ENCODE measurements around the gene CACNA1D. TPM values are rescaled to one million over a fixed set of nuclear protein-coding genes. Genes with fewer than 3 reads are reported as not detected.

The CACNA1D gene
- total RNA-seq, 1 donor from 2014 or later: 5.7 TPM

DNA sequence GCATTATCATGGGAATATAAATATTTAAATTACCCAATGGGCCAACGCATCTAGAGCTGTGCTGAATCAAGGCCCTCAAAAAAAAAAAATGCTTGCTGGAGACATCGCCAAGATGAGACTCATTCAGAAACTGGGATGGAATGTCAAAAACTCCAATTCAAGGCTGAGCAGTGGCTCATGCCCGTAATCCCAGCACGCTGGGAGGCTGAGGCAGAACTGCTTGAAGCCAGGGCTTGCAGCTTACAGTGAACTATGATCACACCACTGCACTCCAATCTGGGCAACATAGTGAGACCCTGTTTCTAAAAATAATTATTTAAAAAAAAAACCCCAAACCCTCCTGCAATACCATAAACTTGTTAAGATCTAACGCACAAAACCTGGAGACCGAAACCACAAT lies 3.1 kb upstream of the CACNA1D start:
- Histone ChIP-seq H3K9me3 (ENCODE audit: control insufficient read depth in 3 of 3, low read length in 3 of 3) (no peaks in the 10 kb centered on the region), H3K36me3 (ENCODE audit: control insufficient read depth in 3 of 3, insufficient read depth in 3 of 3, low read length in 3 of 3) (no peaks in the 10 kb centered on the region), H3K4me3 (ENCODE audit: low read length in 3 of 3) (no peak overlapping the region), H3K9ac (ENCODE audit: low read depth in 1 of 3, low read length in 3 of 3) (no peak overlapping the region), H3K27me3 (ENCODE audit: control insufficient read depth in 3 of 3, insufficient read depth in 3 of 3, low read length in 3 of 3) (peaks cover 20 to 29% (median 26%) of the 10 kb centered on the region in 3 donors), H3K4me1 (ENCODE audit: control insufficient read depth in 3 of 3, insufficient read depth in 3 of 3, low read length in 3 of 3) (peaks cover 6 to 13% (median 11%) of the 10 kb centered on the region in 3 donors), H3K27ac (ENCODE audit: low read depth, low read length) (no peak overlapping the region)

DNA sequence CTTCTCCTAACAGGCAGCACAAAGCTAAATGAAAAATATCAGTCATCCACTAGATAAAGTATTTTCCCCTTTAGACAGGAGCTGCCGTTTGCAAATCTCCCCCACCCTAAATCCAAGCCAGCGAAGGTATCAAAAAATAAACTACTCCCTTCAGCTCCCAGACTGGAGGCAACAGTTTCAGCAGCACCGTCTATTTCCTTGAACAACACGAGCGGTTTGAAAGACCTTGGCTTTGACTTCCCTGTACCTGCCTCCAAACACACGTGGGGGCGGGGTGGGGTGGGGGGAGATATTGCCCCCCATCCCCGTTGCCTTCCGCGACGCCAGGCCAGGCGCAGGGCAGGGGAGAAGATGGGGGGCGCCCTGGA lies 832 bp upstream of the CACNA1D start:
- H3K4me1 ChIP-seq (ENCODE audit: control insufficient read depth in 3 of 3, insufficient read depth in 3 of 3, low read length in 3 of 3): peaks cover 6 to 13% (median 11%) of the 10 kb centered on the region in 3 donors
- H3K27me3 ChIP-seq (ENCODE audit: control insufficient read depth in 3 of 3, insufficient read depth in 3 of 3, low read length in 3 of 3): peaks cover 29 to 45% (median 29%) of the 10 kb centered on the region in 3 donors
- H3K4me3 ChIP-seq (ENCODE audit: low read length in 3 of 3): no peak overlapping the region
- H3K27ac ChIP-seq (ENCODE audit: low read depth, low read length): no peak overlapping the region
- no peaks in the 10 kb centered on the region for H3K36me3 ChIP-seq (ENCODE audit: control insufficient read depth in 3 of 3, insufficient read depth in 3 of 3, low read length in 3 of 3)
- no peak overlapping the region for H3K9ac ChIP-seq (ENCODE audit: low read depth in 1 of 3, low read length in 3 of 3)
- H3K9me3 ChIP-seq (ENCODE audit: control insufficient read depth in 3 of 3, low read length in 3 of 3): no peaks in the 10 kb centered on the region

- Histone ChIP-seq H3K9ac (ENCODE audit: low read depth in 1 of 3, low read length in 3 of 3) (no peak overlapping the region), H3K27me3 (ENCODE audit: control insufficient read depth in 3 of 3, insufficient read depth in 3 of 3, low read length in 3 of 3) (peaks cover 29 to 42% (median 29%) of the 10 kb centered on the region in 3 donors), H3K9me3 (ENCODE audit: control insufficient read depth in 3 of 3, low read length in 3 of 3) (no peaks in the 10 kb centered on the region), H3K4me1 (ENCODE audit: control insufficient read depth in 3 of 3, insufficient read depth in 3 of 3, low read length in 3 of 3) (peaks cover 6 to 13% (median 11%) of the 10 kb centered on the region in 3 donors), H3K27ac (ENCODE audit: low read depth, low read length) (no peak overlapping the region), H3K4me3 (ENCODE audit: low read length in 3 of 3) (peak overlapping the region; percentile 14 to 52 (median 51)), H3K36me3 (ENCODE audit: control insufficient read depth in 3 of 3, insufficient read depth in 3 of 3, low read length in 3 of 3) (no peaks in the 10 kb centered on the region)
These were observed 722 bp downstream of the CACNA1D start for GRCh38 chr3:53495146-53495519.

DNA sequence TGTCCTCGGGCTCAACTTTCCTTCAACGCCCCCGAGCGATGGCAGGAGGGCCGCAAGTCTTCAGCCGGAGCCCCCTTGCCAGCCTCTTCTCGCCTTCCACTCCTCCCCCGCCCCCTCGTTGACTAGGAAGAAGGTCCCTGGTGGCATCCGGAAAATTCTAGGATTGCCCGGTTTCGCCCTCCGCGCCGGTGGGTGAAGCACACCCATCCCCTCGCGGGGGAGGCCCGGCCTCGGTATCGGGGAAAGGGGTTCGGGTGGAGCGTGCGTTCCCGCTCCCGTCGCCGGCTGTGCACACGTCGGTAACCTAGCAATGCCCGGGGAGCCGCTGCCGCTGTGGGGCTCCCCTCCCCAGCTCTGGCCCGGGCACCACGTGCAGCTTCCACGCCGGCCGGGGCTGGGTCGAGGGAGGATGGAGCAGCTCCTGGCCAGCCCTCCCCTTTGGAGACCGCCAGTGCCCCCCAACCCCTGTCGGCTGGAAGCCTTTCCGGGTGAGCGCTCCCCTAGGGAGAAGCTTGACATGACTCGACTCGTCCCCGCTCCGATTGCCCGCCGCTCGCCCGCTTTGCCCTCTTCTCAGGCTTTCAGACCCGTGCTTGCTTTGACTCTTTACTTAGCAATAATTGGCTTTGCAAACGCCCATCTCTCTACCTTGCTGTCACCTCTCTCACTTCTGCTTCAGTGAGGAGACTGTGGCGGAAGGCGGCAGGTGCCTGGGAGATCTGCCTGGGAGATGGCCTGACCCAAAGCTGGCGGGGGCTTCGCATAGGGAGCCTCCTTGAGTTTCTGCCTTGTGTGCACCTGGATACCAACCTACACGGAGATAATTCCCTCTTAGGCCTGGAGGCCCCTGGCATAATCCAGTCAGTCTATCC lies 1.3 kb downstream of the CACNA1D start:
- H3K27me3 ChIP-seq (ENCODE audit: control insufficient read depth in 3 of 3, insufficient read depth in 3 of 3, low read length in 3 of 3): peaks cover 29 to 42% (median 29%) of the 10 kb centered on the region in 3 donors
- no peak overlapping the region for H3K9ac ChIP-seq (ENCODE audit: low read depth in 1 of 3, low read length in 3 of 3)
- H3K4me3 ChIP-seq (ENCODE audit: low read length in 3 of 3): peak overlapping the region in 2 of 3 donors; percentile 51 to 52
- no peak overlapping the region for H3K27ac ChIP-seq (ENCODE audit: low read depth, low read length)
- H3K4me1 ChIP-seq (ENCODE audit: control insufficient read depth in 3 of 3, insufficient read depth in 3 of 3, low read length in 3 of 3): peaks cover 6 to 13% (median 11%) of the 10 kb centered on the region in 3 donors
- no peaks in the 10 kb centered on the region for H3K9me3 ChIP-seq (ENCODE audit: control insufficient read depth in 3 of 3, low read length in 3 of 3)
- no peaks in the 10 kb centered on the region for H3K36me3 ChIP-seq (ENCODE audit: control insufficient read depth in 3 of 3, insufficient read depth in 3 of 3, low read length in 3 of 3)

DNA sequence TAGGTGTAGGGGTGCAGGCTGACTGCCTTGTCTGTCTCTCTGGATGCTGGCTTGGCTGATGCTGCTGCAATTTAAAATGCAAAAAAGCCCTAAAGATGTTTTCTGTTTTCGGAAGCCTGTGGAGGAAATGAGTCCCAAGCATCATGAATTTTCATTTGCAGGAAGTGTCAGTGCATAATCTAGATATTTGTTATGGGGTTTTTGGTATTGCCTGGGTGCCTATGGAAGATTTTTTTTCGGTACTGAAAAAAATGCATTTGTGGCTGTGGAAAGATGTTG lies 1.9 kb downstream of the CACNA1D start:
- Histone ChIP-seq H3K9ac (ENCODE audit: low read depth in 1 of 3, low read length in 3 of 3) (no peak overlapping the region), H3K27ac (ENCODE audit: low read depth, low read length) (no peak overlapping the region), H3K27me3 (ENCODE audit: control insufficient read depth in 3 of 3, insufficient read depth in 3 of 3, low read length in 3 of 3) (peaks cover 29 to 42% (median 29%) of the 10 kb centered on the region in 3 donors)

DNA sequence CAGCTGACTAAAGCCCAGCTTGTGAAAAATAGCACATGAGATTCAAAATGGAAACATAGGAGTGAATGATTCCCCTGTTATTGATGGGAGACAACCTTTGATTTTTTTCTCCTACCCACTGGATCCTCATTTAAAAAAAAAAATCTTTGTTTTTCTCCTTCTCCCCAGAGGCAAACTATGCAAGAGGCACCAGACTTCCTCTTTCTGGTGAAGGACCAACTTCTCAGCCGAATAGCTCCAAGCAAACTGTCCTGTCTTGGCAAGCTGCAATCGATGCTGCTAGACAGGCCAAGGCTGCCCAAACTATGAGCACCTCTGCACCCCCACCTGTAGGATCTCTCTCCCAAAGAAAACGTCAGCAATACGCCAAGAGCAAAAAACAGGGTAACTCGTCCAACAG lies 2.6 kb downstream of the CACNA1D start:
- Histone ChIP-seq H3K36me3 (ENCODE audit: control insufficient read depth in 3 of 3, insufficient read depth in 3 of 3, low read length in 3 of 3) (no peaks in the 10 kb centered on the region), H3K27me3 (ENCODE audit: control insufficient read depth in 3 of 3, insufficient read depth in 3 of 3, low read length in 3 of 3) (peaks cover 29 to 42% (median 29%) of the 10 kb centered on the region in 3 donors), H3K9me3 (ENCODE audit: control insufficient read depth in 3 of 3, low read length in 3 of 3) (no peaks in the 10 kb centered on the region)

More for the DNA sequence above, 1.9 kb downstream of the CACNA1D start:
- Histone ChIP-seq H3K4me1 (ENCODE audit: control insufficient read depth in 3 of 3, insufficient read depth in 3 of 3, low read length in 3 of 3) (peaks cover 6 to 13% (median 11%) of the 10 kb centered on the region in 3 donors), H3K9me3 (ENCODE audit: control insufficient read depth in 3 of 3, low read length in 3 of 3) (no peaks in the 10 kb centered on the region), H3K4me3 (ENCODE audit: low read length in 3 of 3) (no peak overlapping the region), H3K36me3 (ENCODE audit: control insufficient read depth in 3 of 3, insufficient read depth in 3 of 3, low read length in 3 of 3) (no peaks in the 10 kb centered on the region)

GRCh38 chr3:53498806-53499641 lies 4.6 kb downstream of the CACNA1D start:
- no peak overlapping the region for H3K9ac ChIP-seq (ENCODE audit: low read depth in 1 of 3, low read length in 3 of 3)
- no peak overlapping the region for H3K27ac ChIP-seq (ENCODE audit: low read depth, low read length)
- H3K4me1 ChIP-seq (ENCODE audit: control insufficient read depth in 3 of 3, insufficient read depth in 3 of 3, low read length in 3 of 3): peaks cover 4 to 13% (median 9%) of the 10 kb centered on the region in 3 donors
- no peaks in the 10 kb centered on the region for H3K36me3 ChIP-seq (ENCODE audit: control insufficient read depth in 3 of 3, insufficient read depth in 3 of 3, low read length in 3 of 3)
- H3K27me3 ChIP-seq (ENCODE audit: control insufficient read depth in 3 of 3, insufficient read depth in 3 of 3, low read length in 3 of 3): peaks cover 19 to 32% (median 24%) of the 10 kb centered on the region in 3 donors
- no peak overlapping the region for H3K4me3 ChIP-seq (ENCODE audit: low read length in 3 of 3)
- no peaks in the 10 kb centered on the region for H3K9me3 ChIP-seq (ENCODE audit: control insufficient read depth in 3 of 3, low read length in 3 of 3)

More for the DNA sequence above, 2.6 kb downstream of the CACNA1D start:
- H3K4me3 ChIP-seq (ENCODE audit: low read length in 3 of 3): no peak overlapping the region
- H3K27ac ChIP-seq (ENCODE audit: low read depth, low read length): no peak overlapping the region
- H3K9ac ChIP-seq (ENCODE audit: low read depth in 1 of 3, low read length in 3 of 3): no peak overlapping the region
- H3K4me1 ChIP-seq (ENCODE audit: control insufficient read depth in 3 of 3, insufficient read depth in 3 of 3, low read length in 3 of 3): peaks cover 6 to 13% (median 11%) of the 10 kb centered on the region in 3 donors

DNA sequence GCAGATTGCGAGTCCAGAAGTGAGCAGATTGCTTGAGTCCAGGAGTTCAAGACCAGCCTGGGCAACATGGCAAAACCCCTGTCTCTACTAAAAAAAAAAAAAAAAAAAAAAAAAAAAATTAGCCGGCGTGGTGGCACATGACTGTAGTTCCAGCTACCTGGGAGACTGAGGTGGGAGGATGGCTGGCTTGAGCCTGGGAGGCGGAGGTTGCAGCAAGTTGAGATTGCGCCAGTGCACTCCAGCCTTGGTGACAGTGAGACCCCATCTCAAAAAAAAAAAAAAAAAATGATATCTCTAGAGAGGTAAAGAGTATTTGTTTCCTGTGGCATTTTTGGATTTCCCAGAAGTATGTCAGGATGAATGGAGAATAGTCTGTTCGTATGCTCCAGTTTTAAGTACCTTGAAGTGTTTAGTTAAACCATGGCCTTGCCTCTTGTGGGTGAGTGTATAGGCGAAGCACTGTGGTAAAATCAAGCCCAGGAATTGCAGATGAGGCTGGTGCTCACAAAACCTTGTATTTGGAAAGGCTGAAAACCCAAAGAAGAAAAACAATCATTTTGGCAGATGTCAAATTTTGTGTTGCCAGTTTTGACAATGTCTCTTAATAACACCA lies 5.9 kb downstream of the CACNA1D start:
- Histone ChIP-seq H3K27ac (ENCODE audit: low read depth, low read length) (no peak overlapping the region), H3K9me3 (ENCODE audit: control insufficient read depth in 3 of 3, low read length in 3 of 3) (no peaks in the 10 kb centered on the region), H3K4me1 (ENCODE audit: control insufficient read depth in 3 of 3, insufficient read depth in 3 of 3, low read length in 3 of 3) (peaks cover 4 to 9% (median 4%) of the 10 kb centered on the region in 3 donors), H3K4me3 (ENCODE audit: low read length in 3 of 3) (no peak overlapping the region), H3K27me3 (ENCODE audit: control insufficient read depth in 3 of 3, insufficient read depth in 3 of 3, low read length in 3 of 3) (peaks cover 15 to 29% (median 19%) of the 10 kb centered on the region in 3 donors), H3K36me3 (ENCODE audit: control insufficient read depth in 3 of 3, insufficient read depth in 3 of 3, low read length in 3 of 3) (no peaks in the 10 kb centered on the region), H3K9ac (ENCODE audit: low read depth in 1 of 3, low read length in 3 of 3) (no peak overlapping the region)

DNA sequence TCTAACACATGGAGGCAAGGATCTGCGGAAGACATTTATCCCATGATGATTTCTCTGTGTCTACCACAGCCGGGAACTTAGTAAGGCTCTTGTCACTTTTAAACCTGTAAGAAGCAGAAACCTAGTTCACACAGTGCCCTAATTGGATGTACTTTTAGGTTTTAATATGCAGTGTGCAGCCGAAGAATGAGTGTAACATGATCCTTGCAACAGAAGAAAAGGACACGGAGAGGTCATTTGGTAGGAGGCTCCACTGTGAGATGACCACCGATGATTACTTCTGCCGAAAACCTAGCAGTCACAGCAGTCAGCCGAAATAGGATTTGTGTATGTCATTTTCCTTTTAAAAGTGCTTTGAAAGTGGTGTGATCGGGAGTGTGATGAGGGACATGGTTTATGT lies 6.8 kb downstream of the CACNA1D start:
- peaks cover 0 to under 1% (median 0%) of the 10 kb centered on the region in 3 donors for H3K4me1 ChIP-seq (ENCODE audit: control insufficient read depth in 3 of 3, insufficient read depth in 3 of 3, low read length in 3 of 3)
- H3K27me3 ChIP-seq (ENCODE audit: control insufficient read depth in 3 of 3, insufficient read depth in 3 of 3, low read length in 3 of 3): peaks cover 6 to 19% (median 10%) of the 10 kb centered on the region in 3 donors
- no peaks in the 10 kb centered on the region for H3K9me3 ChIP-seq (ENCODE audit: control insufficient read depth in 3 of 3, low read length in 3 of 3)
- H3K27ac ChIP-seq (ENCODE audit: low read depth, low read length): no peak overlapping the region
- no peak overlapping the region for H3K4me3 ChIP-seq (ENCODE audit: low read length in 3 of 3)
- no peak overlapping the region for H3K9ac ChIP-seq (ENCODE audit: low read depth in 1 of 3, low read length in 3 of 3)
- no peaks in the 10 kb centered on the region for H3K36me3 ChIP-seq (ENCODE audit: control insufficient read depth in 3 of 3, insufficient read depth in 3 of 3, low read length in 3 of 3)
